NCI-H2171 treated with DMSO at 0.1 percent for 48 hours (cell line): ENCODE data around the gene MGMT.
A peak's percentile ranks its signal among the peaks of the same experiment; 100 is the strongest.
"Not testable (repeated sequence)": the region's sequence is repeated elsewhere in the genome, so short reads cannot be mapped to it uniquely, and the experiment has no call there.

ENCODE experiments used
- DNase-seq: peaks from one replicate; lab custom pipeline; 2025; lab: John Stamatoyannopoulos, UW

Gene MGMT

DNA sequence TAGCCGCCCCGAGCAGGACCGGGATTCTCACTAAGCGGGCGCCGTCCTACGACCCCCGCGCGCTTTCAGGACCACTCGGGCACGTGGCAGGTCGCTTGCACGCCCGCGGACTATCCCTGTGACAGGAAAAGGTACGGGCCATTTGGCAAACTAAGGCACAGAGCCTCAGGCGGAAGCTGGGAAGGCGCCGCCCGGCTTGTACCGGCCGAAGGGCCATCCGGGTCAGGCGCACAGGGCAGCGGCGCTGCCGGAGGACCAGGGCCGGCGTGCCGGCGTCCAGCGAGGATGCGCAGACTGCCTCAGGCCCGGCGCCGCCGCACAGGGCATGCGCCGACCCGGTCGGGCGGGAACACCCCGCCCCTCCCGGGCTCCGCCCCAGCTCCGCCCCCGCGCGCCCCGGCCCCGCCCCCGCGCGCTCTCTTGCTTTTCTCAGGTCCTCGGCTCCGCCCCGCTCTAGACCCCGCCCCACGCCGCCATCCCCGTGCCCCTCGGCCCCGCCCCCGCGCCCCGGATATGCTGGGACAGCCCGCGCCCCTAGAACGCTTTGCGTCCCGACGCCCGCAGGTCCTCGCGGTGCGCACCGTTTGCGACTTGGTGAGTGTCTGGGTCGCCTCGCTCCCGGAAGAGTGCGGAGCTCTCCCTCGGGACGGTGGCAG is at the start of gene MGMT:
MGMT (plus strand) TSS at position 539 of the 656 bp plus-strand sequence.
- DNase-seq = peak; percentile 68

DNA sequence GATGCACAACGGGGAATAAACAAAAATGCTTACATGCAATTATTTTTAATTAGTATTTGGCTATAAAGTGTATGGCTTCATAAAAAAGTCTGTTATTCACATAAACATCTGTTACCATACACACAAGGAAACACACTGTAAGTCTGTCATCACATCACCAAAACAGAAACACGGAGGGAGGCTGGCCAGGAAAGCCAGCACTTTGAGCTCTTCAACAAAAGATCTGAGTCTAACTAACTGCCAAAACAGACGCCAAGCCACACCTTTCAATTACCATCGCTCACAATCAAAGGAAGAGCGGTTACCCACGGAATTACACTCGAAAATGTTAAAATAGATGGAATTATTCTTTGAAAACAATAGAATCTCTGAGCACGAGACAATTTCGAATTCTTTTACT is 49.2 kb upstream of the MGMT start:
- DNase-seq = peak; percentile 86

DNA sequence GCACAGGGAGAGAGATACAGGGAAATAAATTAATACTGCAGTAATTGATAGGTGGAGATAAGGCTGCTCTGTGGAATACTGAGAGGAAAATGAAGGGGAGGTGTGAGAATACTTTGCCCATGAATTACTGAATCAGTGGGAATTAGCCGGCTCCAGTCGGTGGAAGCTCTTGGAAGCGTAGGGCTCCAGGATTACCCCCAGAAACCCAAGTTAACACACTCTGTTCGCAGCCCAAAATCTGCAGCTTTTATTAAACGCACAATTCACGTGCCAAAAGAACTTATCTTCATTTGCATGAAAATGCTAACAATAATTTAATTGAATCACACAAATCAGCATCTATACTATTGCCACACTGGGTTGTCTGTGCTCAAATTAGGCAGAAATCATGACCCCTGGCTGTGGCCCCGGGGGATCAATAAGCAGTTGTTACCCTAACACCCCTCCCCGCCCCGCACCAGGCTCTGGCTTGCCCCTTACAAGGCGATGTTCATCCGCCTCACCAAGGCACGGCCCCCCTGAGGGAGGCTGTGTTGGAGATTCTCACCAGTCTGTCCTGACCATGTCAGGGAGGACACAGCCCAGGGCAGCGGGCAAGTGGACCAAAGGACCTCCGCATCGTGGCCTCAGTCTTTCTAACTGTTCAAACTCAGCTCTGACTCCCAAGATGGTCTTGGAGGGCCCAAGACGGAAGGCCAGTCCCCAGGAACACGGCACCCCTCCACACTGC is 48.4 kb upstream of the MGMT start:
- no peak for DNase-seq

DNA sequence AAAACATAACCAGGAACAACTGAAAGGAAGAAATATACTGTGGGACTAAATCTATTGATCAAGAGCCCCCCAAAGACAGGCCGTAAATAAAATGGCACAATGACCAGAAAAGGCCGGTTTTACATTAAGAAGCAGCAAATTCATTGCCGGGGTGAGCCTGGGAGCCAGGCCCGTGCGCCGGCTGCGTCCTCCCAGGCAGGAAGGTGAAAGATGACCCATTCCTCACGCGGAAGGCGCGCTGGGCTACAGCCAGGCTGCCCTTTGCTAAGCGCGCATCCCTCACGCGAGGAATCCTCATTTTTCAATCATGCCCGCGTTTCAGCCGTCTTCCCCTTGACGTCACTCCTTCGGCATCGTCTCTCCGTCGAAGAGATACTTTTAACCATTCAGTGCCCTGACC is 47.6 kb upstream of the MGMT start:
- no peak for DNase-seq

DNA sequence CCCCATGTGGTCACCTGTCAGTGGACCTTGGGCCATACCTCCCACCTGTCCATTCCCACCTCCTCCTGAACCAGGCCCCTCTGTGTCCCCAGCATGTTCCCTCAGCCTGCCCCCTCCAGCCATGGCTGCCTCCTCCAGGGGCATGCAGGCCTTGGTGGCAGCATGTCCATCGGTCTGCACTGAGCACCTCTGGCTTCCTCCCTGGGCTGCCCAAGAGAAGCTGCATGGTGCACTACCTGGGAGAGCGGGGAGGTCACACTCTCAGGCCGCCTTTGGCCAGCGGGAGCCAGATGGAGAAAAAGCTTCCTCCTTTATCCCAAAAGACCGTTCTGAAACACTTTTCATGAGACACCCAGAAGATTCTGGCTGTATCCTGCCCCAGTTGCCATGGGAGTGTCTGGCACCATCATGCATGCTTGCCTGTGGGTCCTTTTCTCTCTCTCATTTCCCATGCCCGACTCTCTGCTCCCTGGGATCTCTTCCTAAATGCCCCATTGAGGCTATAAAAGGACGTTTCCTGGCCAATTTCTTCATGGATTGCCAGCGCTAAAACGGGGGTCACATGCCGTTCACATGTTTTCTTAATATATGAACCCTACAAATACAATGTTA is 45.5 kb upstream of the MGMT start:
- DNase-seq = no peak

DNA sequence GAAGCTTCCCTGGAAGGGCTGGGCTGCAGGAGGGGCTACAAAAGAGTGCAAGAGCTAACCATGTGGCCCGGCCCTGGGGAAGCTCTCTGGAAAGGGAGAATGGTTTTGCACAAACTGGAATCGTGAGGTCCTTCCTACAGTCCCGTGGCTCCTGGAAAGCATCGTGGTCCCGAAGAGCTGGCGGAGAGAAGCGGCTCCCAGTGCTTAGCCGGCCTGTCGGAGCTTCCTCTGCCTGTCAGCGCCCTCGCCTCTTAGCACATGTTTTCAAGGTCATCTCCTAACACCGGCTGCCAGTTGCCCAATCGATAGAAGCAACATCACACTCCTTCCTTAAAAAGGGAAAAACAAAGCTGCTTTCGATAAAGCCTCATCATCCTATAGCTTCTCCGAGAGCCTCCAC is 42.1 kb upstream of the MGMT start:
- no peak for DNase-seq

DNA sequence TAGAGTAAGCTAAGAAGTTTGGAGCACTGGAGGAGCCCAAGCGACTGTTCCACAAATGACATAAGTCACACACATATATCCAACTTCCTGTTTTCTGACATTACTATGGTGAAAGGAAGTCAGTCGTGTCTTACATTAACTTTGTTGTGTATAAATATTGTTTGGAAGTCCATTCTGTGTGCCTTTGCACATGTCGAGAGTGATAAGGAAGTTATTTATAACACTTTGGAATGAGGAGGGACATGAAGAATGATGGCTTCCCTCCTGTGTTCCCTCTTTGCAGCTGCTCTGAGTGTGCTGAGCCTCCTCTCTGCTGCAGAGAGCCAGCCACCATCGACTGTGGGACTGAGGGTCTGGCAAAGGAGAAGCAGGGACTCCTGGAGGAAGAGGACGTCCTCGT is 40.4 kb upstream of the MGMT start:
- DNase-seq = no peak

DNA sequence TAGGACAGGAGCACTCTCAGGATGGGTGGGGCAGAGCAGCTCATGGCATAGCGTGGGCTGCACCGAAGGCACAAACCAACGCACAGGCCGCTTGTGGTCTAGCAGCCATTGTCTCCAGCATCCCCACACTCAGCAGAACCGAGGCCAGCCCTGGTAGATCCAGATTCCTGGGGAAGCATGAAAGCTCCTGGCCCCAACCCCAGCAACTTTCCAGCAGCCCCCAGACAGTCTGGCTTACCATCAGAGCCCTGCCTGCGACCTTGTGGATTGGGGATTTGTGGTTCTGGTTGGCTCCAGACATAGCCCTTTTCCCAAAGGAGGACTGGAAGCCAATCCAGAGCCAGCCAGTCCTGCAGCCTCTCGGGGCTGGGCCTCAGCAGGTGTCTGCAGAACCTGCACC is 33.8 kb upstream of the MGMT start:
- no peak for DNase-seq

DNA sequence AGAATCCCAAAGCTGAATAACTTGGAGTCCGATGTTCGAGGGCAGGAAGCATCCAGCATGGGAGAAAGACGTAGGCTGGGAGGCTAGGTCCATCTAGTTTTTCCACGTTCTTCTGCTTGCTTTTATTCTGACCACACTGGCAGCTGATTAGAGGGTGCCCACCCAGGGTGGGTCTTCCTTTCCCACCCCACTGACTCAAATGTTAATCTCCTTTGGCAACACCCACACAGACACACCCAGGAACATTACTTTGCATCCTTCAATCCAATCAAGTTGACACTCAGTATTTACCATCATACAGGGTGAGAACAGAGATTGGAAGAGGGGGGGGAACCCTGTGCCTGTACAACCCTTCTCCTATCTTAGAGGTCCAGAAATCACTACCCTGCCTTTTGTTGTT is 31.3 kb upstream of the MGMT start:
- not testable (repeated sequence) for DNase-seq

DNA sequence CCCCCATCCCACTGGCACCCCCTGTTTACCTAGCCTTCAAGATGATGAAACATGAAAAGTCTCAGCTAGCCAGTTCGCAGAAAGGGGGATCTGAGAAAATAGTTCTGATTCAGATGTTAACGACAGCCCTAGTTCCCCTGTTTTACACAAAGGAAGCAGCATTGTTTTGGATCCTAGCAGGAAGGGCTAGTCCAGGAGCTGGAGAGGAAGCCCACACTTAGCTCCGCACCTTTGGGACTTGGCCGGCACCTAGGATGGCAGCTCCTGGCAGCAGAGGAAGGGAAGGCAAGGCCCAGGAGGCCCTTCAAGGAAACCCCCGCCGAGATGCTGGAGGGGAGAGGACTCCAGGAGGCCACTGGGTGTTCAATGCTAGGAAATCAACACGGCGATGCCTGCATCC is 29.0 kb upstream of the MGMT start:
- DNase-seq = no peak

DNA sequence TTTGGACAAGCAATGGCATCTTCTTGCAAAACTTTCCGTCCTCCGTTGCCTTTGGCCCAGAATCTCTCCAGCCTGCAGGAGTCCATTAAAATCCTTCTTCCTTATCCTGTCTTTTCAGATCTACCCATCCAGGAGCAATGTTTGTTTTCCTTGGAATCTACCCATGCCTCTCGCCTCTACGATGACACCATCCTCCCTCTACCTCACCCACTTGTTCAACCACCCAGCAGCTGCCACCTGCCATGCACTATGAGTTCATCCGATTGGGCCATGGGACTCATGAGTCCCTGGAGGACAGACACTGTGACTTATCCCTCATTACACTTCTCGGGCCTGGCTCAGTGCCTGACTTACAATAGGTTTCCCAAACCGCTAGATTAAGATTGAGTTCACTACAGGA is 26.8 kb upstream of the MGMT start:
- DNase-seq = peak; percentile 79

DNA sequence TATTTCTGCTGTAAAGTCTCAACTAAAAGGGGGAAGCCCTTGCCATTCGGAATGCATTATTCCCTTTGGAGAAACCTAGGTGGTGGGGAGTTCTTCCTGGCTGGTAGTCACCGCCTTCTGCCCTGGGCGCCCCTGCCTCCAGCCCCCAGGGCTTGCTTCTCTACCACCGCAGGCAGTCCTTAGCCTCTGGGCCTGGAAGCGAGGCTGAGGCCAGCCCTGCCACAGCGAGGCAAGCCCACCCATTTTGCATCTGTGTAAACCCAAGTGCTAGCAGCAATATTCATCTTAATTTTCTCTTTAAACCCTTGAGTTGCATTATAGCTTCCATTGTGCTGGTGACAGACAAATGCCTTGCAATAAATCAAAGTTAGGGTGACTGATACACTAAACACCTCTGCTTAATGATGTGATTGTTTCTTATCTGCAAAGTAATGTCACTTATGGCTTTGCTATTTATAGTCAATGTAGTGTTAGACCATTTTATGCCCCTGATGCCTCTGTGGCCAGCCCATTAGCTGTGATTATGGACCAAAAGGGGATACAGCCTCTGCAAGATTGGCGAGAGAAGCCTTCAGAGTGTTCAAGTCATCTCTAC is 26.2 kb upstream of the MGMT start:
- DNase-seq = no peak

DNA sequence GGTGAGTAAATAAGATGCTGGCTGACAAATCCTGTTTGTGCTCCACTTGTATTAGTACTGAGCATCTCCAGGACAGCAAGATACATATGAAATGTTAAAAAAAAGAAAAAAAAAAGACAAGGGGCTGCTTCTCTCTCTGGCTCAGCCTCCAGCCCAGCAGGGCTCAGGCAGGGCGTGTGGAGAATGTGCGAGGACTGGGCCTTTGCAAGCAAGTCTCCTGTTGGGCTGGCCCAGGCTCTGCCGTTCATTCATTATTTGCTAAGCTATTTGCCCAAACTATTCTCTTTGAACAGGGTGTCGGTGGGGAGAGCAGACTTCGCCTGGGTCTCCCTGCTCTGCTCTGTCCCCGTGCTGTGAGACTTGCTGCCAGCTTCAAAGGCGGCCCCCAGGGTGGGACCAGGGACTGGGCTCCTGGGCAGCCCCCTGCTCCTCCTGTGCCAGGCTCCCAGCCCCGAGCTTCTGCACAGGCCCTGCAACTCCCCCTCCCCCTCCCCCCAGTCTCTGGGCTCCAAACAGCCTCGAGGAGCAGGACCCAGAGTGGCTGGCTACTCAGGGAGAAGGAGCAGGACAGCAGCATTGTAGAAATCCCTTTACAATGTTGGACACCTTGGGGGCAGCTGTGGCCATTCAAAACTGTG is 25.6 kb upstream of the MGMT start:
- DNase-seq = no peak

DNA sequence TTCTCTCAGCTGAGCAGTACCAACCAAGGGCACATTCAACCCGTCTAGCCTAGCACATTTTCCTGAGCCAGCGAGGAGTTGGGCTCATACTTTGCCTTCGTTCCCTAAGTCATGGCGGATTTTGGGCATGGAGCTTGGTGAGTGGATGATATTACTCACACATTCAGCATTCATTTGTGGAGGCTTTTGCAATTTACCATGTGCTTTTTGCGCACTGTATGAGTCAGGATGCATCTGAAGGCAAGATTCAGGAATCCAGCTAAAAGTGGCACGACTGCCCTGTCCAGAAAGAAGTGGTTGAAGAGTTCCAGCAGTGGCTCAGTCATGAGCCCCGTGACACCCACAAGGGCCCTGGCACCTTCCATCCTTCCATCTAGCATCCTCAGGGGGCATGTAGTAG is 24.2 kb upstream of the MGMT start:
- no peak for DNase-seq

DNA sequence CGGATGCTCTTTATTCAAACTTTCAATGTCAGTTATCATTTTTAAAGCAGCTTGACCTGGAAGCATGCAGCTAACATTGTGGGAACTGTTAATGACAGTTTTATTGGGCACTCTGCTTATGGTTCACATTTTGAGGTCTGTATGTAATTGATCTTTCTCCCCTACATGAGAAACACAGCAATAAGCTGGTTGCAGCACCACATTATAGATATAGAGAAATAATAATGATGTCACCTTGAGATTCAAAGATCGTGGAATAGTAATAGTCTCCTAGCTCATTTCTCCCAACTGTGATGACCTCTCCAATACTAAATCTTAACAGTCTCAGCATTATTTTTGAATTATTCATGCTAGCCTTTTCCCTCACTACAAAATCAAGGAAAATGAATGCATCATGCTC is 22.7 kb upstream of the MGMT start:
- no peak for DNase-seq

DNA sequence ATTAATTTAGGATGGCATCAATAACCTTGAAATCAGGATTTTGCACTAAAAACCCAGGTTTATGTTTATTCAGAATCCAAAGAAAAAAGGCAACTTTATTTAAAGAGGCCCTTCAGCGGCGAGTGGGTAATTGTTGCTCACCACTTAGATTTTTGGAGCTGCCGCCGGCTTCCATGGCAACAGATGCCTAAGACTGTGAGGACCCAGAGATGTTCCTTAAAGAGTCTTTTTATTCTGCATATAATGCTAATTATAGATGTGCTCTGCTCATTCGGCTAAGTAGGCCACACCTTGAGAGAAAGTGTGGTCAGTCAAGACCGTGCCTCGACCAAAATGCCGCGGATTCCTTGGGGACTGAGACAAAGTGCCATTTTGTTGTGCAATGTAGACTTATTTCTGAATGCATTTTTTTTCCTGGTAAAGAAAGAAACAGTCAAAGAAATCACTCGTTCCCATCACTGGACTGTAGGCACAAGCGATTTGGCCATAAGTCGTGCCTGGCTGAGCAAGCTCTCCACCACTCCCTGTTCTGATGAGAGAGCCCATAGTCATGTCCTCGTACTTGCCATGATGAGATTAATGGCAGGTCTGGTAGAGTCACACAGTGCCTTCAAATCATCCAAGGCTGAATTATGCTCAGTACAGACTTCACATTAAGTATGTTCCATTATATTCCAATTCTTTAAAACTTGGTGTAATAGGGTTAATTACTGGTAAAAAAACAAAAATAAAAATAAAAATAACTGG is 21.4 kb upstream of the MGMT start:
- DNase-seq = no peak

DNA sequence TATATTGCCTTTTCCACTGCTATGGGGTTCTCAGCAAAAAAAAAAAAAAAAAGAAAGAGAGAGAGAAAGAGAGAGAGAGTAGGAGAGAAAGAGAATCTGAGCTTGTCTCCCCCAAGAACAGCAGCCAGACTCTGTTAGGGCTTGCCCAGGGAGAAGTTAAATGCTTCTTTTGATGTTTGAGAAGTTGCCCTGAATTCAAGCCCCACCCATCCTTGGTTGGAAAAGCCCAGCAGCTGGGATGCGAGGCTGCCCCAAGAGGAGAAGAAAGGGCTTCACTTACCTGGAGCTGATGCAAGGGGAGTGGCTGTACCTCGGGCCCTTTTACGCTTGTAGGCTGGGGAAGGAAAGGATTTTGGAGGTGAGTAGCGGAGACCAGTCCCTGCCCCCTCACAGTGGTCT is 20.9 kb upstream of the MGMT start:
- no peak for DNase-seq

DNA sequence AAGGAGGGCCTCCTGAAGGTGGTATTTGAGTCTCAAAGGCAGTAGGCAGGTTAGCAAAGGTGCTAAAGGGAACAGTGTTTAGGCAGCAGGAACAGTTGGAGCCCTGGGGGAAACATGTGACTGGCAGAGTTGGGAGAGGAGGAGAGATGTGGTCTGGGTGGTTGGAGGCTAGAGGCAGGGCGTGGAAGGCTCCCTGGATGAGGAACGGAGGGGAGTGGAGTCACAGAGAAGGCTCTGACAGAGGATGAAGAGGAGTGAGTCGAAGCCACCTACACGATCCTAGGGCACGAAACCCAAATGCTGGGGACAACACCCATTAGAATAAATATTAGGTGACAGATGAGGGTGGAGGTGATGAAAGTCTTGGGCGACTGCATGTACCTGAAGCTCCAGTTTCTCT is 19.6 kb upstream of the MGMT start:
- DNase-seq = no peak

DNA sequence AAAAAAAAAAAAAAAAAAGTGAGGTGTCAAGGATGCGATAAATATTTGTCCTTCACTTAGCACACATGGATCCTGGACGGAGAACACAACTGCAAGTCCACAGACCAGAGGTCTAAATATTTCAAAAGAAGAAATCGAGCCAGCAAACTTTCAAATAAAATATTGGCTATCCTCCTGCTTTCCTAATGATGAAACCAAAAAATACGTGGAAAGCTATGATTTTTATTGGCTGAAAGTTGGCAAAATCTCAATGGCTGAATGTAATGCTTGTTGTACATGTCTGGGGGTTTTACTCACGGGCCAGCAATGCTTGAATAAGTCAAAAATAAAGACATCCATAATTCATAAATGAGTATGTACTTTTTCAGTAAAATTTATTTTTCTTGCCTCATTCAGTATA is 19.0 kb upstream of the MGMT start:
- no peak for DNase-seq

DNA sequence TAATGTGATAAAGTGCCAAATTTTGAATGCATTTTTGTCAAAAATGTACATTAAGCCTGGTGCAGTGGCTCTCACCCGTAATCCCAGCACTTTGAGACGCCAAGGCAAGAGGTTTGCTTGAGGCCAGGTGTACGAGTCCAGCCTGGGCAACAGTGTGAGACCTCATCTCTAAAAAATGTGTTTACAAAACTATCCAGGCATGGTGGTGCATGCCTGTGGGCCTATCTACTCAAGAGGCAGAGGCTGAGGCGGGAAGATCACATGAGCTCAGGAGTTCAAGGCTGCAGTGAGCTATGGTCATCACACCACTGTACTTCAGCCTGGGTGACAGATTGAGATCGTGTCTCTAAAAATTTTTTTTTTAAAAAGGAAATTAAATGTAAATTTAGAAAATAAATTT is 18.5 kb upstream of the MGMT start:
- DNase-seq = no peak

DNA sequence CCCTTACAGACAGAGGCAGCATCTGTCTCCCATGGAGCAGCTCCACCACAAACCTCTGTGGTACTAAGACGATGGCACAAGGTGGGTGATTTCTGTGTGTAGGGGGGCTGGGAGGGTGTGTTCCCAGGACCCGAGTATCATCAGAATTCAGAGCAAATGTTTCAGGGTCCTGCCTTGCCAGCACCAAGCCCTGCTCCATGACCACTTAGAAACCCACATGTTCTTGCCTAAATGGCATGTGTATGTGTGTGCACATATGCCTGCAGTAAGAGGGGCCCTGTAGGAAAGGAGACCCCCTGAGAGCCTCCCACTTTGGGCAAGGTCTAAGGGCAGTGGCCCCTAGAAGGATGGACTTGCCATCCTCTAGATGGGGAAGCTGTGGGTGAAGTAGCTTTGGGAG is 17.1 kb upstream of the MGMT start:
- DNase-seq = no peak

DNA sequence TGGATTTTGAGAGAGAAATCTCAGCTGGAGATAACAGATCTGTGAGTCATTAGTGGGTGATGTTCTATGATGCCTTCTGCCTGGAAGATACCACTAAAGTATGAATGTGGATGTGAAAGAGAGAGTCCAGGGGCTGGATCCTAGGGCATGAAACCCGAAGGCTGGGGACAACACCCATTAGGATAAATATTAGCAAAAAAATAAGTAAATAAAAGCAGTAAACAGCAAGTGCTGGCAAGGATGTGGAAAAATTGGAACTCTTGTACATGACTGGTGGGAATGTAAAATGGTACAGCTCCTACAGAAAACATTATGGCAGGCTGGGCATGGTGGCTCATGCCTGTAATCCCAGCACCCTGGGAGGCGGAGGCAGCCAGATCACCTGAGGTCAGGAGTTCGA is 16.6 kb upstream of the MGMT start:
- no peak for DNase-seq
